ENCODE results near the gene GPN2.

Gene GPN2

GRCh38 chr1:26889551-26890466 is at the start of gene GPN2:
Gene GPN2, minus strand, starts transcription at chr1:26890283. Its CDS starts 187 bp downstream, at chr1:26890096.
- peak; percentile 82 for DNase-seq

DNA sequence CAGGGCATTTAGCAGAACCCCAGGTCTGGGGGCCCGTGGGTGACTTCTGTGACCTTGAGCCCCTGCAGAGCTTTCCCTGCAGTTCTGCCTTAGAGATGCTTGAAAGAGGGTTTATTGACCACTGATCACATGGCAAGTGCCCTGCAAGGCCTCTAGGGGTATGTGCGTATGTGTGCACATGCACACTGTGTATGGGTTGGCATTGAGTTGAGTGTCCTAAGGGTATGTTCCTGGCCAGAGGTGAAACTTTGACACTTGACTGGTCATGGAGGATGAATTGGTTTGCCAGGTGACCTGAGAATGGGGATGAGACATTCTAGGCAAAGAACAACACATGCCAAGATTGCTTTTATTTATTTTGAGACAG is 48.6 kb upstream of the GPN2 start:
- no peak for DNase-seq

DNA sequence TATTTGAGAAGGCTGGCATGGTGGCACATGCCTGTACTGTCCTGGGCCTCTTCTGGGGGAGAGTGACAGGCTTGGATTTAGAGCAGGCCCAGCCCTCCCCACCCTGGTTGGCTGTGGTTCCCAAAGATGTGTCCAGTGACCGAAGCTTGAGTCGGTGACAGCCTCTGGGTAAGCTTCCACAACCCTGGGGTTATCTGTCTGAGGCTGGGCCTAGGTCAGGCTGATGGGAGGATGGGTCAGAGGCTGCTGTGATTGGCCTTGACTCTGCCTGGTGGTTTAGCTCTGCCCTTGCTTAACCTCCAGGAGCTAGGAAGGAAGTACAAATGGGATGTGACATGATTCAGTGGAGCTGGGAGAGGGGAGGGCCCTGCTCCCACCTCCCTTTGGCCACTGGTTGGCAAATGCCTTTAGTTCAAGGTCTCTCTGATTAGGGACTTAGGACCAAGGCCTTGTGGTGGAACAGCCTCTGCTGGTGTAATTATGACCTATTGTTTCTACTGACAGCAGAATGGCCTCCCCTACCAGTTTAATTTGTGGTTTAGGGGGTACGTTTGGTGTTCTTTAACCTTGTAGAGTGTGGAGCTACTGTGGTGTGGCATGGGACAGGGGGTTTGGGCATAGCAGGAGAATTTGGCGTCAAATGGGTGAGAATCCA is 48.0 kb upstream of the GPN2 start:
- DNase-seq, result no peak

DNA sequence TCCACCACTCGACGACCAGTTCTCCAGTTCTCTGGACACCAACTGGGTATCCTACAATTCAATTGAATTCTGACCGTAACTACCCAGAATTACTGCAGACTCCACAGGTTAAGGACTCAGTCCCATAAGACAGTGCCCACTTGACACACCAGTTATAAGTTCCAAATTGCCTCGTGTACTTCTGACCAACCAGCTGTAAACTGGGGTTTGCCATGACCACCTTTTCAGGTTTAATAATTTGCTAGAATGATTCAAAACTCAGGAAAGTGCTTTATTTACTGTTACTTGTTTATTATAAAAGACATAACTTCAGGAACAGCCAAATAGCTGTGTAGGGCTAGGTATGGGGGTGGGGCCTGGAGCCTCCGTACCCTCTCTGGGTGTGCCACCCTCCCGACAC is 46.7 kb upstream of the GPN2 start:
- DNase-seq, result no peak

- DNase-seq, result no peak
Measured at GRCh38 chr1:26932531-26932930, 42.4 kb upstream of the GPN2 start.

DNA sequence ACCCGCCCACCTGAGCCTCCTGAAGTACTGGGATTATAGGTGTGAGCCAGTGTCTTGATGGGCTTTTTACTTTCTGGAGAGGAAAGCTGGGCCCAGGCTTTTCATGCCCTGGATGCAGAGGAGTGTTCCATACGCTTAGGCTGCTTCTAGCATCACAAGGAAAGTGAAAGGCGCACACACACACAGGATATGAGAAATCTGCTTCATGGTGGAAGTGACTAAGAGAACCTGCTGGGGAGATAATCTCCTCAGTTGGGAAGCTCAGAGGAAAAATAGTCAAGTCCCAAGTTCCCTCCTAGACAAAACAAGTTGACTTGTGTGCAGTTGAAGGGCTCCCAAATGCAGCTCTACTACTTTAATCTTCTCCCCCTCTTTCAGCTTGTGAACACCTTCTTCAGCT is 33.6 kb upstream of the GPN2 start:
- DNase-seq, result no peak

- no peak for DNase-seq
Measured at GRCh38 chr1:26922901-26923300, 32.8 kb upstream of the GPN2 start.

GRCh38 chr1:26922431-26922729 is 32.3 kb upstream of the GPN2 start:
- DNase-seq, result no peak

GRCh38 chr1:26921540-26922430 is 31.7 kb upstream of the GPN2 start, which contains the start of gene NUDC:
Gene NUDC, plus strand, starts transcription at chr1:26921743. Its CDS starts 106 bp downstream, at chr1:26921849.
- DNase-seq, result peak; percentile 97

- DNase-seq, result no peak
Measured at GRCh38 chr1:26921126-26921539, 31.1 kb upstream of the GPN2 start.

DNA sequence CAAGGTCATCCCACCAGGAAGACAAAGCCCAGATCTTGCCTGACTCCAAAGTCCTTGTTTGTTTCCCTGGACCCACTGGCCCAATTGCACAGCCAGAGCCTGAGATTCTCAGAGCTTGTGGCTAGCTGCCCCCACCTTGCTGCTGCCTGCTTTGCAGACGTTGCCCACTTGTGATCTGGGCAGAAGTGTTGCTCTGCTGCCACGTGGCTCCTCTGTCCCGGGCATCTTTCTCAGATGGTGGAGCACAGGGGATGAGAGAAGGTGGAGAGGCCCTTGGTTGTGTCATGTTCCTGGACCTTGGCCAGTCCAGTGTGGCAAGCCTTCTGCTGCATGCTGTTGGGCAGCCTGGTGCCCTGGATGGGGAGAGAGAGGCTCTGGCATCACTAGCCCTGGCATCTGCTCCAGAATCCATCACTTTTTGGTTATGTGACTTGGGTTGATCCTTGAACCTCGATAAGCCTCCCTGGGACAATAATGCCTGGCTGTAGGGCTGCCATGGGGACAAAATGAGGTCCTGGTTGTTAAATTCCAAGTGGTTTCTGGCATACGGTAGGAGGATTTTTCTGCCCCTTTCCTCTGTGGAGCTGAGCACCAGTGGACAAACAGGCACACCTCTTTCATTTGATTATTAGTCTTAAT is 25.2 kb upstream of the GPN2 start:
- no peak for DNase-seq

GRCh38 chr1:26913754-26914619 is 23.9 kb upstream of the GPN2 start, which contains the start of gene NR0B2:
Gene NR0B2, minus strand, starts transcription at chr1:26913975. Its CDS starts 35 bp downstream, at chr1:26913940.
- no peak for DNase-seq

GRCh38 chr1:26913389-26913753 is 23.3 kb upstream of the GPN2 start:
- DNase-seq, result no peak

DNA sequence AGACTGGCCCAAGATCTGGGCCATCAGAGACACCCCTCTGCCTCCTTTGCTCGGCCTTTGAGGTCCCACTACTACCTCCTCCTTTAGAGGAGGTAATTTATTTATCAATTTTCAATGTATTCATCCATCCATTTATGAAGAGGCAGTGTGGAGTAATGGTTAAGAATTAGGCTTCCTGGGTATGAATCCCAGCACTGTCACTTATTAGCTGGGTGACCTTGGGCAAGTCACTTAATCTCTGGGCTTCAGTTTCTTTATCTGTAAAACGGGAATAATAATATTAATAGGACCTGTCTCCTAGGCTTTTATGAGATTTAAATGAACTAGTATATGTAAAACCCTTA is 22.0 kb upstream of the GPN2 start:
- DNase-seq, result no peak

- no peak for DNase-seq
Measured at GRCh38 chr1:26911399-26912146, 21.5 kb upstream of the GPN2 start.

DNA sequence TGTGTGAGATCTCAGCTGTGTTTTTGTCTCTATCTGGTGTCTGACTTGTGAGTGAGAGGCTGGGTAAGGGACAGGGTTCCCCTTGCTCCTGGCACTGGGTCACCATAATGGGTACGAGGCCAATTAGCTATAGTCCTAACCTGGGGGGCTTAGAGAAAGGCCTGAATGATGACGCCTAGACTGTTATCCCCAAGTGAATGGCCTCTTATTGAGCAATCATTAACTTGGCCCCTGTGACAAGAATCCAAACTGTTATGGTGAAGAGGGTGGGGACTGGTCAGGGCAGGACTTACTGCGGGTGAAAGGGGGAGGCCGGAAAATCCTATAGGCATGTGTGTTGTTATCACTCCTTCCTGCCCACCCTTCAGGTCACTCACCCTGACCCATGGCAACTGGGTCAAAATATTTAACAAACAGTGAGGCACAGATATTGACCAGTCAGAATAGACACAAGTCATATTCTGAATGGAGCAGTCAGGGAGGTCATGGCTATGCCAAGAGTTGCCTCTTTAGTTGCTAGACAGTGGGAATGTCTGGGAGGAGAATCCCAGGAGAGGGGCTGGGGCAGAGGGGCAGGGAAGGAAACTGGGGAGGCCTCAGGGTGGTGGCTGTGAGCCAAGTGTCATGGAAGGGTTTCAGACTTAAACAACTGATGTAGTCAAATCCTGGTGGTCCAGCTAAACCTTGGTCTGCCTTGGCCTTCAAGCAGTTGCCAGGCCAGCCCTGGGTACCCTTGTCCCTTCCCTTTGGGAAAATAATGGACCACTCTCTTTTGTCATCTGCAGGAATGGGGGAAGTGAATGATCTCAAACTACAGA is 20.5 kb upstream of the GPN2 start:
- no peak for DNase-seq

- no peak for DNase-seq
Measured at GRCh38 chr1:26909951-26910342, 19.9 kb upstream of the GPN2 start.

DNA sequence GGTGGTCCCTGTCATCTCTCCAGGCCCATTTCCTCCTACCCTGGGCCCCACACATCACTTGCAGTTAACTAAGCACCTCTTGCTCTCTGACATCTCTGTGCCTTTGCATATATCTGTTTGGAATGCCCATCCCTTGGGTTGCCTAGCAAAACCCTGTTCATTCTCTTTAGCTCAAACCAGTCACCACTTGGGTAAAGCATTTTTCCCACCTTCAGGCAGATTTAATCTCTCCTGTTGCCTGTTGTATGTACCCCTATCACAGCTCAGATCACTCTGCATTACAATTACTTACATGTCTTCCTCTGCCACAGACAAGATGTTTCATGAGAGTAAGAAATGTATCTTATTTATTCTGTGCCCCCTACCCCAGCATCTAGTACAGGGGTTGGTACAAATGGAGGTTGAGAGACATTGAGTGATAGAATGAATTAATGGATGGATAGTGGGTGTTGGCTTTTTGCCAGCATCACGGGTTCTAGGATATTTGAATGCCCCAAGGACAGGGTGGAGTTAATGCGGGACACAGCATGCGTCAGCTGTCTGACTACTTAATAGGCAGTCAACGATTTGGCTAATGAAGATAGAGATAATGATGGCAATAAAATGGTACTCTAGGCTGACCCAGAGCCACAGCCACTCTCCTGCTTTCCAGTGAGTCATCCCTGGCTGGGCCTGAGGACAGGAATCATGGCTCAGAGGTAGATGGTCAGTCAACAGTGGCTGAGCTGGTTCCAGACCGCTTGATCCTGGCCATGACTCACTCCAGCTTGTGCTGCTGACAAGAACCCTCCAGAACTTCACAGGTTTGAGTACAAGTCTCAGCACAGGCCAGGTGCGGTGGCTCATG is 17.2 kb upstream of the GPN2 start:
- DNase-seq, result no peak

DNA sequence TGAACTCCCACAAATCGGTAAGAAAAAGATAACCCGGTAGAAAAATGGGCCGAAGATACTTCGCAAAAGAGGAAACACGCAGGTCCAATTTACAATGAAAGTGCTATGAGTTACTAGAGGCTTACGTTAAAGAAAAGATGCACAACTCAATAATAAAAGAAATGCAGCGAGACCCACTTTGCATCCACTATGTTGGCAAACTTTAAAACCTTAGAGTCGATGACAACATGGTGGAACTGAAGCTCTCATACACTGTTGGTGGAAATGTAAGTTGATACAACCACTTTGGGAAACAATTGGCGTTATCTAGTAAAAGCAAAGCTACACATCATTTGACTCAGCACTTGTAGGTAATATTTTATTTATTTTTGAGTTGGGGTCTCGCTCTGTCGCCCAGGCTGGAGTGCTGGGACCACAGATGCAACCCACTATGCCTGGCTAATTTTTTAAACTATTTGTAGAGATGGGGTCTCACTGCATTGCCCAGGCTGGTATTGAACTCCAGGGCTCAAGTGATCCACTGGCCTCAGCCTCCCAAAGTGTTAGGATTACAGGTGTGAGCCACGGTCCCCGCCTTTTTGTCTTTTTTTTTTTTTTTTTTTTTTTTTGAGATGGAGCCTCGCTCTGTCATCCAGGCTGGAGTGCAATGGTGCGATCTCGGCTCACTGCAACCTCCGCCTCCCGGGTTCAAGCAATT is 10.9 kb upstream of the GPN2 start:
- DNase-seq, result no peak

Data from CD4-positive, alpha-beta T cell treated with Interleukin-21 for 1 hour (primary cell).